DMS79 (cell line): ENCODE data around the gene LRCOL1.

Source experiments
- DNase-seq: peaks from one replicate; lab custom pipeline; 2025; lab: John Stamatoyannopoulos, UW

LRCOL1 gene

DNA sequence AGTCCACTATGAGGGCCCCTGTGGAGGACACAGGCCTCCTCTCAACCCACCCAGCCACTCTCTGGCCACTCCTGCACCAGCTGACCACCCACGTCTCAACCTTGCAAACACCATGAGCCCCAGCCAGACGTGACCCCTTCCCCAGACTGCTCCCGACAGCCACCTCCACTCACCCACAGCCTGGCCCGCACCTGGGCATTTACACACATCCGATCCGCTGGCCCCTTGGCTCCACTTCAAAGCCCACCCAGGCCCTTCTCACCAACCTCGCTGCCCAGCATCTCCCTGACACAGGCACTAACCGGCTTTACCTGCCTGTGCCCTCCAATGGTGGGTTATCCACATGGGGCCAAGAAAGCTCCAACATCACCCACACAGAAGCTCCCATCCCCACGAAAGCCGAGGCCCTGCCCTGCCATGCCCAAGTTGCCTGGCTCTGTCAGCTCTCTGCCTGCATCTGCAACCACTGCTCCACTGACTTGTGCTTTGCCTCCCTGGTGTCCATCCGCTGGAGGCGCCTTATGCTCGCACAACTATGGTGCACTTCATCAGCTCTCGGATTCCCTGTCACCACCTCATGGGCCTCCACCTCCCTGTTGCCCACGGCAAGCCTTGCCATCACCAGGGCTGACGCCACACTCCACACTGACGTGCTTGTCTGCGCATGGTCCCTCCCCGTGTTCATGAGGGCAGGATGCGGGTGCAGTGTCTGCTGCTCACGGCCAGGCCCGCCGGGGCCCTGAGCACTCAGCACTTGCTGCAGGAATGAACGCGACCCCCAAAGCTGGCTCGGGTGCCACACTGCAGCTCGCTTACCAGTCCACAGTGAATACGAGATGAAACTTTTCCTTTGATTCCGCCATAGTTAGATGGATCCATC is 24.9 kb upstream of the LRCOL1 start:
- no peak for DNase-seq

- DNase-seq = no peak
Measured at GRCh38 chr12:132634411-132634990, 24.1 kb upstream of the LRCOL1 start.

DNA sequence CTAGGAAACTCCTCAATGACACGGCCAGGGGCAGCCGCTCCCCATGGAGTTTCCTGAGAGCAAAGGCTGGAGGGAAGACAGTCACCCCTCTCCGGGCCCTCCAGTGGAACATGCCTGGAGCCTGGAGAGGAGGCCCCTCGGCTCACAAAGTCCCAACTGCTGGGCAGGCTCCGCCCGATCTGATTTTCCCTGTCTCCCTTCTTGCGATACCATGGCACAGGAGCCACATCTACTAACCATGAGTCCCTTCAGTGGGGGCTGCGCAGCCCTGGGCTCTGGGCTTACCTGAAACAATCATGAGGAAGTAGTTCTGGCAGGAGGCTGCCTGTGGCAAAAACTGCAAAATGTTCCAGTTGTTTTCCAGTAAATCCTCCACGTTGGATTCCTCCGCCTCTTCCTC is 23.5 kb upstream of the LRCOL1 start:
- no peak for DNase-seq

- DNase-seq = no peak
Measured at GRCh38 chr12:132633398-132633797, 23.0 kb upstream of the LRCOL1 start.

DNA sequence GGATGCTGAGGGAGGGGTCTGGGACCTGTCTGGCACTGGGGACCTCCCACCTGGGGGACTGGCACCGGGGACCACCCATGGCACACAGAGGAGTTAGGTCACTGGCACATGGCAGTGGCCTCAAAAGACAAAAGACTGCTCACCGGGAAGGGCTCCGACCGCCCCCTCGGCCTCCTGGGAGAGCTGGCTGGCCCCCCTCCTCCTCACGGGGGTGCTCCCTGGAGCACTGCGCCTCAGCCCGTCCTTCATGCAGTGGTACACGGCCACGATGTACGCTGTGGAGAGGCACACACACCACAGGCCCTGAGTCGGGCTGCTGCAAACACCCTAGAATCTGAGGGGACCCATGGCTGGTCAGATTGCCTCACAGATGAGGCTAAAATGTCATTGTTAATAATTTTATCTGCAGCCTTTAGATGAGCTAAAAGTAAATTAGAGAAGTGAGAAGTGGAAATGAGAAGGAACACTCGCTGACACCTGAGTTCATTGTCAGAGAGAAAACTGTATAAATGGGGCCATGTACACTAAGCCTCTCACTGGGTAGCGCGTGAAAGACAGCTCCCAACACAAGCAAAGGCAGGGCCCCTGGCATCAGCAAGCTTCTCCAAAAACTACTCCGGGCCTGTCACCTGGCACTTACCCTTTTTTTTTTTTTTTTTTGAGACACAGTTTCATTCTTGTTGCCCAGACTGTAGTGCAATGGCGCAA is 22.3 kb upstream of the LRCOL1 start:
- no peak for DNase-seq

GRCh38 chr12:132631666-132632065 is 21.3 kb upstream of the LRCOL1 start:
- DNase-seq = no peak

DNA sequence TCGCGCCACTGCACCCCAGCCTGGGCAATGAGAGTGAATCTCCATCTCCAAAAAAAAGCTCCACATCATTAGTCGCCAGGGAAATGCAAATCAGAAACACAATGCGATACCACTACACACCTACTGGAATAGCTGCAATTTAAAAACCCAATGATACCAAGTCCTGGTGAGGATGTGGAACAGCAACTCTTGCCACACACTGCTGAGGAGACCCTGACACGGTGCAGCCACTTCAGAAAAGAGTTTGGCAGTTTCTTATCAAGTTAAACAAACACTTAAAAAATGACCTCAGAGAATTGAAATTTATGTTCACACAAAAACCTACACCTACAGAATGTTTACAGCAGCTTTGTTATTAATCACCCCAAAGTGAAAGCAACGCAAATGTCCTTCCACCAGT is 20.3 kb upstream of the LRCOL1 start:
- no peak for DNase-seq

GRCh38 chr12:132629330-132629729 is 18.9 kb upstream of the LRCOL1 start:
- DNase-seq = no peak

DNA sequence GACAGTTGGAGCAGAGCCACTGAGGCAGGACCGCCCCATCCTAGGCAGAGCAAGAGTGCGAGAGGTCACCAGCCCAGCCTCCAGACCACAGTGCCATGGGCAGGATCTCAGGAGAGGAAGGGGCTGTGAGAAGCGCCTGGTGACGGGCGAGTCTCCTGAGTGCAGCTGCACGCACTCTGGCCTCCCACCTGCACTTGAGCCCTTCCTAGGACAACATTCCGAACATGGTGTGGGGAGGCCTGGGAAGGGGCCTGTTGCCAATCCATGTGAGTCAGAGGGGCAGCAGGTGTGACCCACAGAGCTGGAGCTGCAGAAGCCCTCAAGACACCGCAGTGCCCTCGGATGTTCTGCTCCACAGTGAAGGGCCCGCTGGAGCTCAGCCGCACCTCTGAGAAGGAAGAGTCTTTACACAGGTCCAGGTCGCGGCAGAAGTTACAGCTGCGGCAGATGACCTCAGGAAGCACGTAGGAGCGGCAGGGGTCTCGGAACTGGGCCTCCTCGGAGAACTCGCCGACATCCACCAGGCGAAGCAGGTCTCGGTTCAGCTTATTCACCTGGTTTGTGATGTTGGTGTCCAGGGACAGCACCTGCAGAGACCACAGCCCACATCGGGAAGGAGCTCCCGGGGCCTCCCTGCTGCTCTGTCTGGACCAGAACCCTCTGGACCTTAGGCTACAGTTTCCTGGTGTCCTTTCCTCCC is 15.5 kb upstream of the LRCOL1 start:
- DNase-seq = no peak

GRCh38 chr12:132624910-132625630 is 14.7 kb upstream of the LRCOL1 start:
- no peak for DNase-seq

DNA sequence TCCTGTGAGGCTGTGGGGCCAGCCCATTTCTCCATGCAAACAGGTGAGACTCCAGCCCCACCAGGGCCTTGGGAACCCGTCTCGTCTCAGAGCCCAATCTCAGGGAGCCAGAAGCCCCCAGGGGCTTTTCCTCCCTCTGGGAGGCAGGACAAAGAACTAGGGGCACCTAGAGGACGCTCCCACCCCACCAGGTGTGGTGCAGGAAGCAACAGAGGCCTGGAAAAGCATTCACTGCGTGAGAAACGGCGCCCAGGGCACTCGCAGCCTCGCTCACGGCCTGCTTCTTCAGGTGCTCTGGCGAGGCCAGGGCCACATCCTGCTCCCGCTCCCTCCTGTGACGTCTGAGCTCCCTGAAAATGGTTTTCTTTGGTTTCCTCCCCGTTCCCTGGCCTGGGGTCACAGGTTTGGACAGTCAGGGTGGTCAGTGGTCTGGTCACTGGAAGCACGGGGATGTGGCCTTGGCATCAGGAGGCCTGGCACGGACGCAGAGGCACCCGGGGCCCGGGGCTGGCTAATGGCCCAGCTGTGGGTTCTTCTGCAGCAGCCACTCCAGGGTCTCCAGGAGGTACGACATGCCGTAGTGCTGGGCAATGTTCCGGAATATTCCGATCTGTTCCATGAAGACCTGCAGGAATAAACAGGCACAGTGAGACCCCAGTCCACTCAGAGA is 13.9 kb upstream of the LRCOL1 start:
- no peak for DNase-seq

DNA sequence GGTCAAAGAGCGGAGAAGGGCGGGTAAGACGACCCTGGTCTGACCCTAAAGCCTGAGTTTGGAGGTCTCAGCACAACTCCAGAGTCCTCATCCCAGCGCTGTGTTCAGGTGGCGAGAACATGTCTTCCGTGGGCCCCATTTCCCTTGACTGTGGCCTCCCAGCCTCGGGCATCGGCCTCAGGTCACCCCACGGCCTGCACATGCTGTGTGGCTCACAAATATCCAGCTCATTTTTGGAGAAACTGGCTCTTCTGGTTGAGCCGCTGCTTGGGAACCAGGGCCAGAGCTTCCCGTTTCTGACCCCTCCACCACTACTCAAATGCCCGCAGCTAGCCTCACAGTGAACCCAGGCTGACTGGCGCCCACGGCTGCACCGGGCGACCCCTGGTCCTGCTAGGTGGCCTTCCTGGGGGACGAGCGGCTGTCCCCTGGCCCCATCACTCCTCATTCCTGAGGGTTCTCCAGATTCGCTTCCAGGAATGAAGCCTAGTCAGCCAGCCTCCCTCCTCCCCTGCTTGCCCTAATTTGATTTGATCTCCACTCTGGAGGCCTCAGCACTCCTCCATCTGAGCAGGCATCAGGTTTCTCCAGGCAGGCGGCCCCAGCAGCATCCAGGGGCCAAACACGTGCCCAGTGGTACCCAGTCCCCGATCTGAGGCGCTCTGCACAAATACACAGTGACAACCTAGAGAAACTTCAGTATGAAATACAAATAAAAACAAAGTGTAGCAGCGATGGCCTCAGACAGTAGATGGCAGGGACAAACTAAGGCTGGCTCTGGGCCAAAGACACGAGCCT is 12.9 kb upstream of the LRCOL1 start:
- no peak for DNase-seq

GRCh38 chr12:132622437-132623071 is 12.2 kb upstream of the LRCOL1 start:
- no peak for DNase-seq

GRCh38 chr12:132621657-132622435 is 11.5 kb upstream of the LRCOL1 start:
- DNase-seq = no peak

- DNase-seq = no peak
Measured at GRCh38 chr12:132620899-132621656, 10.7 kb upstream of the LRCOL1 start.

DNA sequence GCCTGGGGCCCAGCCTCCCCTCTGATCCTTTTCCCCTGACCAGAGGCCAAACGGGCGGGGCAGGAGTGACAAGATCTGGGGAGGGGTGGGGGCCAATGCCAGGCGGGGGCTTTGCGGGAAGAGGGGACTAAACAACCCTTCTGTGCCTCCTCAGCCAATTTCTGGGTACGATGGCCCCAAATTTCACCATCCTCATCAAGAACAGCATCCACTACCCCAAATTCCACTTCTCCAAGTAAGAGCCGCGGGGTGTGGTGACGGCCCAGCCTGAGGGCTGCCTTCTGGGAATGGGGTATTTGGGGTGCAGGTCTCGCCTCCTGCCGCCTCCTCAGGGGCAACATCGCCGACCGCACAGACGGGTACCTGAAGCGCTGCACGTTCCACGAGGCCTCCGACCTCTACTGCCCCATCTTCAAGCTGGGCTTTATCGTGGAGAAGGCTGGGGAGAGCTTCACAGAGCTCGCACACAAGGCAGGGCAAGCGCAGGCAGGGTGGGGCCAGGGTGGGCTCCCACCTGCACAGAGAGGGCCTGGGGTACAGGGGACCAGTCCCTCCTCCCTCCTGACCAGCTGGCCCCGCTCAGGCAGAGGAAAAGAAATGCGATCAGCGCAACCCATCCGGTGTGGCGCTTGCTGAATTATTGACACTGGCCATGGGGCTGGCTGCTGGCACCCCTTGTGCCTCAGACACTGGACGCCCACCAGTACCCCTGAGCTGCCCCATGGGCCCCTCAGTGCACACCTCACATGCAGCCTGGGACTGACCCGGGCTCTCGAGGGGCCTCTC is 9.9 kb upstream of the LRCOL1 start:
- no peak for DNase-seq

- no peak for DNase-seq
Measured at GRCh38 chr12:132619386-132620112, 9.2 kb upstream of the LRCOL1 start.
